PC-3 (cell line): ENCODE measurements around the gene AGAP1. TPM values are rescaled to one million over a fixed set of nuclear protein-coding genes. Genes with fewer than 3 reads are reported as not detected.
A peak's percentile ranks its signal among the peaks of the same experiment; 100 is the strongest.

Source experiments
- ATAC-seq: fragments of 200-7000 bp; cut with Tn5 transposase; 2 replicates; pipeline ENCODE4 v1.9.1; 2020; ENCODE audit warnings: mild to moderate bottlenecking, moderate library complexity
- BruUV-seq: library from RNA; stranded (reverse); fragments of 400-500 nt; replicated peaks from 2 replicates; lab custom pipeline; 2021; lab: Mats Ljungman, UMichigan
- CTCF ChIA-PET: fragments of 300-600 bp; sonication (Branson Sonifier 250); formaldehyde crosslinking; loops from one replicate; lab custom pipeline; 2022; ENCODE audit warnings: antibody characterized with exemption; lab: Charles Lee
- POLR2A ChIA-PET: fragments of 300-600 bp; sonication (Branson Sonifier 250); formaldehyde crosslinking; loops from one replicate; lab custom pipeline; 2022; ENCODE audit warnings: antibody characterized with exemption; ENCODE audit not compliant: unreplicated experiment; lab: Charles Lee
- DNase-seq: peaks from one replicate; pipeline ENCODE4 v3.0.0-alpha.2; 2015
- H2AFZ ChIP-seq: fragments of 300-600 bp; sonication (generic); 2 replicates; pipeline ENCODE4 v1.6.0; 2016; ENCODE audit warnings: antibody characterized with exemption, low read length
- H3F3A ChIP-seq: fragments of 300-600 bp; sonication (generic); one replicate; pipeline ENCODE4 v1.6.0; 2017; ENCODE audit warnings: antibody characterized with exemption, low read length, control low read depth, mild to moderate bottlenecking; ENCODE audit not compliant: unreplicated experiment
- H3K27ac ChIP-seq: fragments of 300-600 bp; sonication (generic); 2 replicates; pipeline ENCODE4 v1.5.1; 2016; ENCODE audit warnings: mild to moderate bottlenecking, low read length
- H3K27me3 ChIP-seq: fragments of 300-600 bp; sonication (generic); 2 replicates; pipeline ENCODE4 v1.6.1; 2016; ENCODE audit warnings: low read length, mixed read lengths
- H3K36me3 ChIP-seq: fragments of 300-600 bp; sonication (generic); 2 replicates; pipeline ENCODE4 v1.6.1; 2016; ENCODE audit warnings: low read depth, mixed run types, low read length, mixed read lengths
- H3K4me1 ChIP-seq: fragments of 300-600 bp; sonication (generic); 2 replicates; pipeline ENCODE4 v1.5.1; 2016; ENCODE audit warnings: low read length; ENCODE audit not compliant: insufficient read depth
- H3K4me2 ChIP-seq: fragments of 300-600 bp; sonication (generic); 2 replicates; pipeline ENCODE4 v1.6.0; 2016; ENCODE audit warnings: low read length
- H3K4me3 ChIP-seq: fragments of 300-600 bp; sonication (generic); 2 replicates; pipeline ENCODE4 v1.5.1; 2016; ENCODE audit warnings: mild to moderate bottlenecking, low read length, mixed read lengths
- H3K79me2 ChIP-seq: fragments of 300-600 bp; sonication (generic); 2 replicates; pipeline ENCODE4 v1.6.1; 2017; ENCODE audit warnings: low read length, mixed read lengths
- H3K9ac ChIP-seq: fragments of 300-600 bp; sonication (generic); 2 replicates; pipeline ENCODE4 v1.6.0; 2016; ENCODE audit warnings: mild to moderate bottlenecking, low read length
- H3K9me2 ChIP-seq: fragments of 300-600 bp; sonication (generic); replicated peaks from 2 replicates; pipeline ENCODE4 v1.6.1; 2016; ENCODE audit warnings: mixed run types, low read length, mixed read lengths
- H3K9me3 ChIP-seq: fragments of 300-600 bp; sonication (generic); 2 replicates; pipeline ENCODE4 v1.6.1; 2016; ENCODE audit warnings: low read length, mixed read lengths
- H4K20me1 ChIP-seq: fragments of 300-600 bp; sonication (generic); 2 replicates; pipeline ENCODE4 v1.6.1; 2016; ENCODE audit warnings: low read length, mixed read lengths
- EZH2 ChIP-seq: fragments of 300-600 bp; sonication (generic); IDR thresholded peaks from one replicate; pipeline ENCODE4 v1.6.1; 2017; ENCODE audit warnings: antibody characterized with exemption, mild to moderate bottlenecking, low read length; ENCODE audit not compliant: unreplicated experiment
- EZH2phosphoT487 ChIP-seq: fragments of 300-600 bp; sonication (generic); IDR thresholded peaks from 2 replicates; pipeline ENCODE4 v1.6.1; 2018; ENCODE audit warnings: mild to moderate bottlenecking, antibody characterized with exemption, low read length, borderline replicate concordance
- intact Hi-C: fragments of 100-400 bp; cut with micrococcal nuclease; formaldehyde crosslinking; loops from 2 replicates; pipeline ENCODE4 v1.9.0; 2023
- total RNA-seq: library from RNA; depleted of rRNA; stranded (reverse); fragments of >200 nt; gene quantifications from 2 replicates; pipeline ENCODE4 v1.2.3, GENCODE V29; 2014
- TF ChIP-seq, protein P1 (sequence below): fragments of 300-600 bp; sonication (generic); conservative IDR thresholded peaks from 2 replicates; pipeline ENCODE4 v1.5.1; 2017; ENCODE audit warnings: antibody characterized with exemption, low read depth, mild to moderate bottlenecking, low read length

The AGAP1 gene
- total RNA-seq, 1 experiment from 2014 or later = 31.0 TPM

DNA sequence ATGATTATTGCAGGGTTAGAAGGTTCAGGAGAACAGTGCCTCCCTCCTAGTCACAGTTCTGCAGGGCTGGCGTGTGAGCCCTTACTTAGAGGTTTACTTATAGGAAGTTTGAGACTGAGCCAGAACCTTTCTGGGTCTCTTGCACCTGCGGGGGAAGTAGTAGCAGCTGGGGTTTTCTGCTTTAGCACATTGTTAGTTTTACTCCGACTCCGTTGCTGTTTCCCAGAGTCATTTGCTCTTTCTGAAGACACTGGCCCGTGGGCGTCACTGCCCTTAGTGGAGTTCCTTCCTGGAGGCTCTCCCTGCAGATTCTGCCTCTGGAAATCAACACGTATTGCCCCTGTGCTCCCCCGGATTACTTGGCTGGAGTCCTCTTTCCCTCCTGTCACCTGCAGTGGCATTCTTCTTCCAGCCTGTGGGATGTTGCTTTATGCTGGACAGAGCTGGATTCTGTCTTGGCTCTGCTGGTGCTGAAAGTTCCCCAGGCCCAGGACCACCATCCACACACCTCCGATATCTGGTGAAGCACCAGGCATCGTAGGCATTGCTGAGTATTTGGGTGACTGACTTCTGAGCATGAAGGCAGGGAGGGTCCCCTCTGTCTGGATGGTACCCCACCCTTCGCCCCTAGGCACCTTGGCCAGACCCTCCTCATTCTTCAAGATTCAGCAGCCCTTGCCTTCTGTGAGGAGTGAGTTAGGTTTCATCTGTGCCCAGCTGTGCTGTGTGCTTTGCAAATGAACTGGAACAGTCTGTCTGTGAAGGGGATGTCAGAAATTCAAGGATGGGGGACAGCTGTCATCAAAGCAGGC is 51.7 kb downstream of the AGAP1 start:
- peak overlapping the region; percentile 85; the same call in 1 of the 2 replicates for H3K27ac ChIP-seq
- CTCF ChIA-PET = no interaction called here
- no peaks in the 10 kb centered on the region for H3K9me2 ChIP-seq
- no peaks in the 10 kb centered on the region for H3F3A ChIP-seq
- peaks cover 4% of the 10 kb centered on the region; the same call in 1 of the 2 replicates for H4K20me1 ChIP-seq
- no peaks in the 10 kb centered on the region for H3K36me3 ChIP-seq
- intact Hi-C loops = no loop called here
- H3K4me2 ChIP-seq = peak overlapping the region; percentile 77
- H3K4me3 ChIP-seq = no peak overlapping the region
- peaks cover 97% of the 10 kb centered on the region for H3K79me2 ChIP-seq
- BruUV-seq = no TSS peak
- no peak overlapping the region for H3K9ac ChIP-seq
- no peak overlapping the region for H2AFZ ChIP-seq
- DNase-seq (no peak), ATAC-seq (no peak)
- POLR2A ChIA-PET = no interaction called here
- TF ChIP-seq, protein P1, sequence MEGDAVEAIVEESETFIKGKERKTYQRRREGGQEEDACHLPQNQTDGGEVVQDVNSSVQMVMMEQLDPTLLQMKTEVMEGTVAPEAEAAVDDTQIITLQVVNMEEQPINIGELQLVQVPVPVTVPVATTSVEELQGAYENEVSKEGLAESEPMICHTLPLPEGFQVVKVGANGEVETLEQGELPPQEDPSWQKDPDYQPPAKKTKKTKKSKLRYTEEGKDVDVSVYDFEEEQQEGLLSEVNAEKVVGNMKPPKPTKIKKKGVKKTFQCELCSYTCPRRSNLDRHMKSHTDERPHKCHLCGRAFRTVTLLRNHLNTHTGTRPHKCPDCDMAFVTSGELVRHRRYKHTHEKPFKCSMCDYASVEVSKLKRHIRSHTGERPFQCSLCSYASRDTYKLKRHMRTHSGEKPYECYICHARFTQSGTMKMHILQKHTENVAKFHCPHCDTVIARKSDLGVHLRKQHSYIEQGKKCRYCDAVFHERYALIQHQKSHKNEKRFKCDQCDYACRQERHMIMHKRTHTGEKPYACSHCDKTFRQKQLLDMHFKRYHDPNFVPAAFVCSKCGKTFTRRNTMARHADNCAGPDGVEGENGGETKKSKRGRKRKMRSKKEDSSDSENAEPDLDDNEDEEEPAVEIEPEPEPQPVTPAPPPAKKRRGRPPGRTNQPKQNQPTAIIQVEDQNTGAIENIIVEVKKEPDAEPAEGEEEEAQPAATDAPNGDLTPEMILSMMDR = no peak
- TF ChIP-seq EZH2 (no peak), EZH2phosphoT487 (no peak)
- H3K9me3 ChIP-seq = no peaks in the 10 kb centered on the region
- H3K4me1 ChIP-seq = peaks cover 35% of the 10 kb centered on the region
- H3K27me3 ChIP-seq = no peaks in the 10 kb centered on the region

DNA sequence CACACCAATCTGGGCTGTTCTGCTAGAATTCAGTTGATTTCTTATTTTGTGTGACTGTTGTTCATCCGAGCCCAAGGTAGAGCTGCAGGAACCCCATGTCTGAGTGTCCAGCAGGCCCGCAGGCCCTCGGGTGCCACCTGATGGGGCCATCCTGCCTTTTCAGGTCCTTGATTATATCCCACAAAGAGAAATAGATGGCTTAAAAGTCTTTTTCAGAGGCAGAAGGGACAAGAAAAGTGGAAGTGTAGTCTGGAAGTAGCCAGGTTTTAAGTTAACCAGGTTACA is 52.2 kb downstream of the AGAP1 start:
- peaks cover 96% of the 10 kb centered on the region for H3K79me2 ChIP-seq
- peaks cover 35% of the 10 kb centered on the region for H3K4me1 ChIP-seq
- H3K36me3 ChIP-seq = no peaks in the 10 kb centered on the region
- H3K9me3 ChIP-seq = no peaks in the 10 kb centered on the region
- no peak overlapping the region for H3K4me3 ChIP-seq
- ATAC-seq (no peak), DNase-seq (no peak)
- H3K9me2 ChIP-seq = no peaks in the 10 kb centered on the region
- no peak overlapping the region for H3K27ac ChIP-seq
- no peak overlapping the region for H3K4me2 ChIP-seq
- intact Hi-C loops = no loop called here
- H3F3A ChIP-seq = no peaks in the 10 kb centered on the region
- no TSS peak for BruUV-seq
- H4K20me1 ChIP-seq = peaks cover 4% of the 10 kb centered on the region; the same call in 1 of the 2 replicates
- H3K27me3 ChIP-seq = no peaks in the 10 kb centered on the region
- CTCF ChIA-PET = no interaction called here
- no peak overlapping the region for H3K9ac ChIP-seq
- POLR2A ChIA-PET = no interaction called here
- TF ChIP-seq EZH2 (no peak), EZH2phosphoT487 (no peak)
- TF ChIP-seq, protein P1 = no peak
- no peak overlapping the region for H2AFZ ChIP-seq

DNA sequence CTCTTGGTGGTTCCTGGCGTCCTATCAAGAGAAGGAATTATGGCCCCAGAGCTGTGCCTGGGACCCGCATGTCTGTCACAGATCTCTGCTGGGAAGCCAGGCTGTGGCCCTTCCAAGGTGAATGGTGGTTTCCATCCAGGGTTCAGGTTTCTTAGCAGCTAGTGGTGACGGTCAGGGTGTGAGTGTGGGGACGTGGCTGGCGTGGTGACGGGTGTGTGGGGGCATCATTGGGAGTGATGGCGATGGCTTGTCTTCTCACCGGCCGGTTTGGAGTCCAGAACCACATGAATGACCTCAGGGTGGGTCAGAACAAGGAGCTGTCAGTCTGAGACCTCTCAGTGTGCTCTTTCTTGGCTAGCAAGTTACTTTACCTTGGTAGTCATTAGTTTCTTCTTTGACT is 52.6 kb downstream of the AGAP1 start:
- intact Hi-C loops = no loop called here
- TF ChIP-seq EZH2 = no peak
- TF ChIP-seq, protein P1 = no peak
- no peak for TF ChIP-seq EZH2phosphoT487
- ChIA-PET CTCF (no interaction called here), POLR2A (no interaction called here)
- H2AFZ ChIP-seq = no peak overlapping the region
- H3K9me2 ChIP-seq = no peaks in the 10 kb centered on the region
- peaks cover 4% of the 10 kb centered on the region; the same call in 1 of the 2 replicates for H4K20me1 ChIP-seq
- no peak overlapping the region for H3K27ac ChIP-seq
- DNase-seq (no peak), ATAC-seq (no peak)
- H3K27me3 ChIP-seq = no peaks in the 10 kb centered on the region
- H3K4me2 ChIP-seq = no peak overlapping the region
- H3K36me3 ChIP-seq = no peaks in the 10 kb centered on the region
- peaks cover 36% of the 10 kb centered on the region for H3K4me1 ChIP-seq
- H3F3A ChIP-seq = no peaks in the 10 kb centered on the region
- BruUV-seq = no TSS peak
- peaks cover 96% of the 10 kb centered on the region for H3K79me2 ChIP-seq
- H3K9me3 ChIP-seq = no peaks in the 10 kb centered on the region
- H3K9ac ChIP-seq = no peak overlapping the region
- no peak overlapping the region for H3K4me3 ChIP-seq
